H9 (cell line): ENCODE measurements around the gene SRPK2. TPM values are rescaled to one million over a fixed set of nuclear protein-coding genes. Genes with fewer than 3 reads are reported as not detected.

Experiments used
- DNase-seq: peaks from one replicate; pipeline ENCODE4 v3.0.0-alpha.2; 2017
- H2AFZ ChIP-seq: one replicate; pipeline ENCODE4 v1.6.1; 2013; ENCODE audit warnings: mild to moderate bottlenecking, low read length, control low read depth, moderate library complexity
- H2AK5ac ChIP-seq: 2 replicates; pipeline ENCODE4 v1.6.1; 2013; ENCODE audit warnings: low read length, control low read depth, mixed read lengths; ENCODE audit not compliant: insufficient read length
- H2BK120ac ChIP-seq: one replicate; pipeline ENCODE4 v1.6.1; 2013; ENCODE audit warnings: low read depth, mild to moderate bottlenecking, low read length, control low read depth, inconsistent platforms; ENCODE audit not compliant: poor library complexity, severe bottlenecking
- H2BK12ac ChIP-seq: 2 replicates; pipeline ENCODE4 v1.6.1; 2013; ENCODE audit warnings: low read length, control low read depth, mixed read lengths, low read depth; ENCODE audit not compliant: insufficient read length
- H2BK15ac ChIP-seq: 2 replicates; pipeline ENCODE4 v1.6.1; 2013; ENCODE audit warnings: low read depth, low read length, control low read depth
- H2BK20ac ChIP-seq: one replicate; pipeline ENCODE4 v1.6.1; 2013; ENCODE audit warnings: low read depth, mild to moderate bottlenecking, low read length, control low read depth, inconsistent platforms; ENCODE audit not compliant: poor library complexity, severe bottlenecking
- H2BK5ac ChIP-seq: 2 replicates; pipeline ENCODE4 v1.6.1; 2013; ENCODE audit warnings: low read length, control low read depth, mixed read lengths; ENCODE audit not compliant: insufficient read length
- H3K14ac ChIP-seq: 2 replicates; pipeline ENCODE4 v1.6.1; 2013; ENCODE audit warnings: low read length, control low read depth; ENCODE audit not compliant: insufficient read depth
- H3K18ac ChIP-seq: 2 replicates; pipeline ENCODE4 v1.6.1; 2013; ENCODE audit warnings: low read depth, mild to moderate bottlenecking, mixed read lengths, low read length, control low read depth; ENCODE audit not compliant: insufficient read length
- H3K23ac ChIP-seq: 2 replicates; pipeline ENCODE4 v1.6.1; 2013; ENCODE audit warnings: low read length, control low read depth, mixed read lengths, low read depth; ENCODE audit not compliant: insufficient read length
- H3K23me2 ChIP-seq: 2 replicates; pipeline ENCODE4 v1.6.1; 2013; ENCODE audit warnings: low read depth, mild to moderate bottlenecking, mixed read lengths, low read length, control low read depth; ENCODE audit not compliant: insufficient read length, poor library complexity, severe bottlenecking
- H3K27ac ChIP-seq: 2 replicates; pipeline ENCODE4 v1.5.1; 2013; ENCODE audit warnings: low read length, control low read depth, mixed read lengths, low read depth; ENCODE audit not compliant: insufficient read length
- H3K27me3 ChIP-seq: 2 replicates; pipeline ENCODE4 v1.6.1; 2013; ENCODE audit warnings: low read length, control low read depth, inconsistent platforms; ENCODE audit not compliant: insufficient read depth
- H3K4ac ChIP-seq: 2 replicates; pipeline ENCODE4 v1.6.1; 2013; ENCODE audit warnings: low read depth, mild to moderate bottlenecking, control low read depth, inconsistent platforms, low read length, moderate library complexity
- H3K4me1 ChIP-seq: 2 replicates; pipeline ENCODE4 v1.6.1; 2013; ENCODE audit warnings: low read length, control low read depth, inconsistent platforms; ENCODE audit not compliant: insufficient read depth
- H3K4me2 ChIP-seq: 2 replicates; pipeline ENCODE4 v1.6.1; 2013; ENCODE audit warnings: low read length, control low read depth, mixed read lengths; ENCODE audit not compliant: insufficient read length, insufficient read depth
- H3K56ac ChIP-seq: 2 replicates; pipeline ENCODE4 v1.6.1; 2013; ENCODE audit warnings: low read depth, mild to moderate bottlenecking, mixed read lengths, low read length, control low read depth; ENCODE audit not compliant: insufficient read length
- H3K79me1 ChIP-seq: 2 replicates; pipeline ENCODE4 v1.6.1; 2013; ENCODE audit warnings: low read depth, mild to moderate bottlenecking, moderate library complexity, low read length, control low read depth, inconsistent platforms; ENCODE audit not compliant: insufficient read depth, poor library complexity, severe bottlenecking
- H3K79me2 ChIP-seq: 2 replicates; pipeline ENCODE4 v1.6.1; 2013; ENCODE audit warnings: low read length, control low read depth, inconsistent platforms; ENCODE audit not compliant: insufficient read depth
- H3K9ac ChIP-seq: 2 replicates; pipeline ENCODE4 v1.6.1; 2013; ENCODE audit warnings: low read length, control low read depth, mixed read lengths; ENCODE audit not compliant: insufficient read length; ENCODE audit errors: extremely low read depth
- H3K9me3 ChIP-seq: one replicate; pipeline ENCODE4 v1.6.1; 2013; ENCODE audit warnings: low read depth, low read length, inconsistent platforms; ENCODE audit not compliant: control insufficient read depth
- H3T11ph ChIP-seq: one replicate; pipeline ENCODE4 v1.6.1; 2013; ENCODE audit warnings: mild to moderate bottlenecking, low read length, control low read depth, inconsistent platforms
- H4K20me1 ChIP-seq: one replicate; pipeline ENCODE4 v1.6.1; 2013; ENCODE audit not compliant: control insufficient read depth, insufficient read length, insufficient read depth
- H4K5ac ChIP-seq: 2 replicates; pipeline ENCODE4 v1.6.1; 2013; ENCODE audit warnings: low read depth, mild to moderate bottlenecking, mixed read lengths, low read length, control low read depth; ENCODE audit not compliant: insufficient read length
- H4K8ac ChIP-seq: replicated peaks from 2 replicates; pipeline ENCODE4 v1.6.1; 2013; ENCODE audit warnings: low read length, control low read depth, mixed read lengths, low read depth; ENCODE audit not compliant: insufficient read length
- H4K91ac ChIP-seq: 2 replicates; pipeline ENCODE4 v1.6.1; 2013; ENCODE audit warnings: low read depth, mild to moderate bottlenecking, moderate library complexity, mixed read lengths, low read length, control low read depth; ENCODE audit not compliant: insufficient read length
- H3K27ac Mint-ChIP-seq, 3 experiments: 2 replicates in 2 of 3; 3 replicates in 1 of 3; pipeline ENCODE4 v1.8.0; 2020 to 2021; ENCODE audit warnings: mixed read lengths in 3 of 3, mild to moderate bottlenecking in 1 of 3, moderate library complexity in 1 of 3
- H3K27me3 Mint-ChIP-seq: 2 replicates; pipeline ENCODE4 v1.8.0; 2021; ENCODE audit warnings: low read depth, mild to moderate bottlenecking, moderate library complexity, mixed read lengths
- H3K36me3 Mint-ChIP-seq, 3 experiments: 2 replicates in 2 of 3; 3 replicates in 1 of 3; pipeline ENCODE4 v1.8.0; 2020 to 2021; ENCODE audit warnings: low read depth in 3 of 3, mixed read lengths in 3 of 3; ENCODE audit not compliant: insufficient read depth in 1 of 3
- H3K4me1 Mint-ChIP-seq, 2 experiments: 2 replicates each; pipeline ENCODE4 v1.8.0; 2020; ENCODE audit warnings: mixed read lengths in 2 of 2
- H3K4me3 Mint-ChIP-seq, 2 experiments: 2 replicates in 1 of 2; 3 replicates in 1 of 2; pipeline ENCODE4 v1.8.0; 2020 to 2021; ENCODE audit warnings: mild to moderate bottlenecking in 2 of 2, mixed read lengths in 2 of 2, moderate library complexity in 1 of 2
- H3K9me3 Mint-ChIP-seq, 2 experiments: 2 replicates in 1 of 2; 3 replicates in 1 of 2; pipeline ENCODE4 v1.8.0; 2020; ENCODE audit warnings: mild to moderate bottlenecking in 2 of 2, mixed read lengths in 2 of 2, moderate library complexity in 1 of 2
- WGBS: extraction: QIAGEN DNeasy Blood & Tissue Kit; methylation state at CpG from one replicate; pipeline ENCODE4 v1.1.7; 2013; ENCODE audit warnings: missing lambda C conversion rate, low lambda C conversion rate, mixed read lengths; ENCODE audit not compliant: insufficient read length; ENCODE audit errors: extremely low coverage; 5-methylcytosine and 5-hydroxymethylcytosine counted together
- total RNA-seq: library from RNA; stranded (reverse); gene quantifications from 2 replicates; pipeline ENCODE4 v1.2.1, GENCODE V29; 2021
- TF ChIP-seq, protein P1 (sequence below): fragments of 200-600 bp; sonication (generic); conservative IDR thresholded peaks from 3 replicates; pipeline ENCODE4 v1.8.0; 2021; ENCODE audit warnings: antibody characterized with exemption, mild to moderate bottlenecking

Gene SRPK2
- total RNA-seq, 1 experiment from 2014 or later: 41.1 TPM

DNA sequence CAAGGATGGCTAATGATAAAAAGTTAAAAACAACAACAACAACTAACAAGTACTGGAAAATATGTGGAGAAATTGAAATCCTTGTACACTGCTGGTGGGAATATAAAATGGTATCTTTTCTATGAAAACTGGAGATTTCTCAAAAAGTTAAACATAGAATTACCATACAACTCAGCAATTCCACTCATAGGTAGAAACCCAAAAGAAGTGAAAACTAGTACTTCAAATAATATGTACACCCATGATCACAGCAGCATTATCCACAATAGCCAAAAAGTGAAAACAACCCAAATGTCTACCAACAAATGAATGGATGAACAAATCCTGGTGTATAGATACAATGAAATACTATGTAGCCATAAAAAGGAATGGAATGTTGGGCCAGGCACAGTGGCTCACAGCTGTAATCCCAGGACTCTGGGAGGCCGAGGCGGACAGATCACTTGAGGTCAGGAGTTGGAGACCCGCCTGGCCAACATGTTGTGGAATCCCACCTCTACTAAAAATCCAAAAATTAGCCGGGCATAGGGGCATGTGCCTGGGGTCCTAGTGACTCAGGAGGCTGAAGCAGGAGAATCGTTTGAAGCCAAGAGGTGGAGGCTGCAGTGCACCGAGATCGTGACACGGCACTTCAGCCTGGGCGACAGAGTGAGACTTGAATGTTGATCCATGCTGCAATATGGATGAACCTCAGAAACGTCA, 66.8 kb downstream of the SRPK2 start:
- Histone ChIP-seq H2AFZ (no peak overlapping the region), H4K91ac (no peak overlapping the region), H3K79me2 (peaks cover 13% of the 10 kb centered on the region; the same call in 1 of the 2 replicates), H2BK20ac (no peak overlapping the region), H2BK15ac (no peak overlapping the region), H3K4ac (no peak overlapping the region), H3K56ac (no peak overlapping the region), H2BK12ac (no peak overlapping the region), H2BK5ac (no peak overlapping the region), H3K18ac (no peak overlapping the region), H4K5ac (no peak overlapping the region), H2AK5ac (no peak overlapping the region), H3K27me3 (no peaks in the 10 kb centered on the region), H3K27ac (no peak overlapping the region), H4K20me1 (no peaks in the 10 kb centered on the region), H3K4me1 (no peaks in the 10 kb centered on the region; the same call in 1 of the 2 replicates), H4K8ac (no peak overlapping the region), H3K23ac (no peak overlapping the region), H2BK120ac (no peak overlapping the region), H3K79me1 (peaks cover 6% of the 10 kb centered on the region), H3T11ph (no peak overlapping the region), H3K9me3 (no peaks in the 10 kb centered on the region), H3K4me2 (no peak overlapping the region), H3K14ac (no peak overlapping the region), H3K23me2 (no peaks in the 10 kb centered on the region), H3K9ac (no peak overlapping the region)
- peaks cover 6 to 14% (median 8%) of the 10 kb centered on the region in 3 experiments; a peak in 6 of 7 replicates for H3K36me3 Mint-ChIP-seq
- TF ChIP-seq, protein P1, sequence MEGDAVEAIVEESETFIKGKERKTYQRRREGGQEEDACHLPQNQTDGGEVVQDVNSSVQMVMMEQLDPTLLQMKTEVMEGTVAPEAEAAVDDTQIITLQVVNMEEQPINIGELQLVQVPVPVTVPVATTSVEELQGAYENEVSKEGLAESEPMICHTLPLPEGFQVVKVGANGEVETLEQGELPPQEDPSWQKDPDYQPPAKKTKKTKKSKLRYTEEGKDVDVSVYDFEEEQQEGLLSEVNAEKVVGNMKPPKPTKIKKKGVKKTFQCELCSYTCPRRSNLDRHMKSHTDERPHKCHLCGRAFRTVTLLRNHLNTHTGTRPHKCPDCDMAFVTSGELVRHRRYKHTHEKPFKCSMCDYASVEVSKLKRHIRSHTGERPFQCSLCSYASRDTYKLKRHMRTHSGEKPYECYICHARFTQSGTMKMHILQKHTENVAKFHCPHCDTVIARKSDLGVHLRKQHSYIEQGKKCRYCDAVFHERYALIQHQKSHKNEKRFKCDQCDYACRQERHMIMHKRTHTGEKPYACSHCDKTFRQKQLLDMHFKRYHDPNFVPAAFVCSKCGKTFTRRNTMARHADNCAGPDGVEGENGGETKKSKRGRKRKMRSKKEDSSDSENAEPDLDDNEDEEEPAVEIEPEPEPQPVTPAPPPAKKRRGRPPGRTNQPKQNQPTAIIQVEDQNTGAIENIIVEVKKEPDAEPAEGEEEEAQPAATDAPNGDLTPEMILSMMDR: no peak
- no peaks in the 10 kb centered on the region for H3K27me3 Mint-ChIP-seq
- H3K4me3 Mint-ChIP-seq: no peak overlapping the region
- WGBS: no CpG with 5 or more reads among the region's 10 CpGs
- DNase-seq: no peak
- H3K27ac Mint-ChIP-seq: no peak overlapping the region
- H3K9me3 Mint-ChIP-seq: no peaks in the 10 kb centered on the region
- H3K4me1 Mint-ChIP-seq: peaks cover 1 to 6% of the 10 kb centered on the region in 2 experiments; a peak in 2 of 4 replicates
